GM06990 (cell line): ENCODE measurements around the gene VAT1L.
"Not testable (repeated sequence)": the region's sequence is repeated elsewhere in the genome, so short reads cannot be mapped to it uniquely, and the experiment has no call there.

Experiments used
- DNase-seq: peaks from one replicate; pipeline ENCODE4 v3.0.0-alpha.2; 2011; ENCODE audit not compliant: insufficient read length; ENCODE audit errors: extremely low read depth
- H3K27me3 ChIP-seq: replicated peaks from 2 replicates; pipeline ENCODE4 v1.6.0; 2011; ENCODE audit warnings: low read length; ENCODE audit not compliant: control insufficient read depth, insufficient read depth
- H3K36me3 ChIP-seq: 2 replicates; pipeline ENCODE4 v1.5.1; 2011; ENCODE audit warnings: low read length; ENCODE audit not compliant: control insufficient read depth, insufficient read depth
- H3K4me3 ChIP-seq: replicated peaks from 2 replicates; pipeline ENCODE4 v1.5.1; 2011; ENCODE audit warnings: low read depth, mild to moderate bottlenecking, control low read depth, low read length
- TF ChIP-seq, protein P1 (sequence below): IDR thresholded peaks from 2 replicates; pipeline ENCODE4 v1.5.1; 2011; ENCODE audit warnings: low read length, control low read depth, mild to moderate bottlenecking, inconsistent platforms; ENCODE audit not compliant: insufficient read depth, poor library complexity, severe bottlenecking

The VAT1L gene

DNA sequence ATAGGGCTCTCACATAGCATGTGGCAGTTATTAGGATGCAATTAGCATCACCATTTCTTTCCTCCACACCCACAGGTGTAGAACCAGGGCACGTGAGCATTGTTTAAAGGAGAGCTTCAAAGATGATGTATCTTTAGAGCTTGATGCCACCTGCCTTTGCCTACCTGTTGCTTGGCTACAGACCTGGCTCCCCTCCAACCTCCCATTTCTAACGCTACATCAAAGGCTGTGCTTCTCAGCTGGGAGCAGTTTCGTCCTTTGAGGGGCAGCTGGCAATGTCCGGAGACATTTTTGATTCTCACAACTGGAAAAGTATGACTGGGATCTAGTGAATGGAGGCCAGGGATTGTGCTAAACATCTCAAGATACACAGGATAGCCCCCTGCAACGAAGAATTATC lies 155.4 kb downstream of the VAT1L start:
- H3K27me3 ChIP-seq, result no peaks in the 10 kb centered on the region; the same call in none of the 2 replicates
- H3K36me3 ChIP-seq, result no peaks in the 10 kb centered on the region
- no peak overlapping the region for H3K4me3 ChIP-seq
- TF ChIP-seq, protein P1, sequence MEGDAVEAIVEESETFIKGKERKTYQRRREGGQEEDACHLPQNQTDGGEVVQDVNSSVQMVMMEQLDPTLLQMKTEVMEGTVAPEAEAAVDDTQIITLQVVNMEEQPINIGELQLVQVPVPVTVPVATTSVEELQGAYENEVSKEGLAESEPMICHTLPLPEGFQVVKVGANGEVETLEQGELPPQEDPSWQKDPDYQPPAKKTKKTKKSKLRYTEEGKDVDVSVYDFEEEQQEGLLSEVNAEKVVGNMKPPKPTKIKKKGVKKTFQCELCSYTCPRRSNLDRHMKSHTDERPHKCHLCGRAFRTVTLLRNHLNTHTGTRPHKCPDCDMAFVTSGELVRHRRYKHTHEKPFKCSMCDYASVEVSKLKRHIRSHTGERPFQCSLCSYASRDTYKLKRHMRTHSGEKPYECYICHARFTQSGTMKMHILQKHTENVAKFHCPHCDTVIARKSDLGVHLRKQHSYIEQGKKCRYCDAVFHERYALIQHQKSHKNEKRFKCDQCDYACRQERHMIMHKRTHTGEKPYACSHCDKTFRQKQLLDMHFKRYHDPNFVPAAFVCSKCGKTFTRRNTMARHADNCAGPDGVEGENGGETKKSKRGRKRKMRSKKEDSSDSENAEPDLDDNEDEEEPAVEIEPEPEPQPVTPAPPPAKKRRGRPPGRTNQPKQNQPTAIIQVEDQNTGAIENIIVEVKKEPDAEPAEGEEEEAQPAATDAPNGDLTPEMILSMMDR, result no peak
- DNase-seq, result no peak

- H3K36me3 ChIP-seq, result no peaks in the 10 kb centered on the region
- H3K4me3 ChIP-seq, result no peak overlapping the region
- DNase-seq, result no peak
- TF ChIP-seq, protein P1, result no peak
- H3K27me3 ChIP-seq, result no peaks in the 10 kb centered on the region; the same call in none of the 2 replicates
These were observed 156.3 kb downstream of the VAT1L start for GRCh38 chr16:77944631-77945030.

DNA sequence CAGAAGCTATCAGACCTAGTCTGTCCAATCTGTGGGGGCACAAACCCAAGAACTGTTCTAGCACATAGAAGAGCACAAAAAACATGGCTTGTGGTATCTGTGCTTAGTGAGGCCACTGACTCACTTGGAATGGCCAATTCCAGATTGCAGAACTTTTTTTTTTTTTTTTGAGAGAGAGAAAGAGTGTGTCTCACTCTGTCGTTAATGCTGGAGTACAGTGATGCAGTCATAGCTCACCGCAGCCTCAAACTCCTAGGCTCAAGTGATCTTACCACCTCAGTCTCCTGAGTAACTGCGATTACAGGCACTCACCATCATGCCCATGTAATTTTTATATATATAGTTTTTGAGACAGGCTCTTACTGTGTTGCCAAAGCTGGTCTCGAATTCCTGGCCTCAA lies 156.8 kb downstream of the VAT1L start:
- DNase-seq, result no peak
- TF ChIP-seq, protein P1, result no peak
- no peaks in the 10 kb centered on the region for H3K36me3 ChIP-seq
- no peak overlapping the region for H3K4me3 ChIP-seq
- no peaks in the 10 kb centered on the region; the same call in none of the 2 replicates for H3K27me3 ChIP-seq

DNA sequence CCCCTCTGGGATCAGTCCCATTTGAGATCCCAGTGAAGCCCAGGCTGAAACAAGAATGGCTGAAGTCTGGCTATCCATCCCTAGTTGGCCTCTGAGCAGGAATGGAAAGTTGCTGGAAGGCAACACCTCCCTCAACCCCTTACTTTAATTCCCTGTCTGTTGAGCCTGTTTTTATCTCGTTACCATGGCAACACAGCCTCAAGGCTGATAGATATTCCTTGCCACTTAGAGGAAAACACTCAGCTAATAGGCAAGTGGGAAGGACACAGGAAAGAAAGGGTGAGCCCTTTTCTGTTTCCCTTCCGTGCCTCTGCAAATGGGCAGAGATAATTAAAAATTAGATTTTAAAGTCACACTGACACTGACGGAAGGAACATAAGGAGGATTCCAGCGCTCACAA lies 158.5 kb downstream of the VAT1L start:
- TF ChIP-seq, protein P1, result no peak
- no peak for DNase-seq
- Histone ChIP-seq H3K36me3 (no peaks in the 10 kb centered on the region), H3K4me3 (no peak overlapping the region), H3K27me3 (no peaks in the 10 kb centered on the region; the same call in none of the 2 replicates)

DNA sequence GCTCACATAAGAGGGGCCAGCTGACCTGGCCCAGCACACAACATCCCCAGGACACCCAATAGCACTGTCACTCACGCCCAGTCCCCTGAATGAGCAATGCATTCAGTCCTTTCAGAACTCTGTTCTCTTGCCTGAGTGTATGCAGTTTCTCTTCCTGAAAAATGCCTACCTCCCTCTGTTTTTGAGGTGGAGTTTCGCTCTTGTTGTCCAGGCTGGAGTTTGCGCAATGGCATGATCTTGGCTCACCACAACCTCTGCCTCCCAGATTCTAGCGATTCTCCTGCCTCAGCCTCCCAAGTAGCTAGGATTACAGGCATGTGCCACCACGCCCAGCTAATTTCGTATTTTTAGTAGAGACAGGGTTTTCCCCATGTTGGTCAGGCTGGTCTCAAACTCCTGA lies 159.2 kb downstream of the VAT1L start:
- H3K36me3 ChIP-seq, H3K27me3 ChIP-seq, H3K4me3 ChIP-seq, DNase-seq: not testable (repeated sequence)

GRCh38 chr16:77948835-77949234 lies 160.5 kb downstream of the VAT1L start:
- no peak for DNase-seq
- TF ChIP-seq, protein P1, result no peak
- H3K36me3 ChIP-seq, result no peaks in the 10 kb centered on the region
- no peaks in the 10 kb centered on the region; the same call in none of the 2 replicates for H3K27me3 ChIP-seq
- no peak overlapping the region for H3K4me3 ChIP-seq
